ENCODE measurements around the gene ALMS1. TPM values are rescaled to one million over a fixed set of nuclear protein-coding genes. Genes with fewer than 3 reads are reported as not detected.
"Not testable (repeated sequence)": the region's sequence is repeated elsewhere in the genome, so short reads cannot be mapped to it uniquely, and the experiment has no call there.

Gene ALMS1
- polyA plus RNA-seq, 1 donor (not counting 4 experiments of a cell fraction or from before 2014, with no cell fraction given): 4.4 TPM

GRCh38 chr2:73516033-73516432 is 130.4 kb downstream of the ALMS1 start:
- no peak overlapping the region for H2AFZ ChIP-seq (ENCODE audit: control insufficient read depth, low read length)
- dilution Hi-C loops (cut with MboI; ENCODE audit: extremely low pct_ligation_motif_present, low sequenced_read_pairs): no loop called here
- no peaks in the 10 kb centered on the region for H3K9me1 ChIP-seq (ENCODE audit: control insufficient read depth, extremely low read depth, insufficient read depth, low read length)
- no peak for TF ChIP-seq CTCF (optimal IDR thresholded peaks at IDR 0.05 in 1 of 3, IDR thresholded peaks at IDR 0.05 in 1 of 3, conservative IDR thresholded peaks at IDR 0.05 in 1 of 3; ENCODE audit: extremely low read depth in 1 of 3, insufficient read depth in 2 of 3, low read length in 3 of 3)
- no peak for TF ChIP-seq EZH2 (IDR thresholded peaks at IDR 0.05; ENCODE audit: low read length)
- H3K9me3 ChIP-seq (ENCODE audit: control insufficient read depth, low read depth, low read length): no peaks in the 10 kb centered on the region
- no peaks in the 10 kb centered on the region for H3K36me3 ChIP-seq (ENCODE audit: control insufficient read depth in 2 of 2, extremely low read depth in 1 of 2, insufficient read depth in 2 of 2, low read length in 2 of 2)
- no peak overlapping the region for H3K27ac ChIP-seq (ENCODE audit: control insufficient read depth, insufficient read depth, low read length)
- DNase-seq (ENCODE audit: low read depth, low spot score): no peak
- no peak overlapping the region for H3K9ac ChIP-seq (ENCODE audit: control insufficient read depth, extremely low read depth, insufficient read depth, low read length)
- no peak overlapping the region for H3K4me3 ChIP-seq (ENCODE audit: control insufficient read depth in 2 of 3, extremely low read depth in 1 of 3, insufficient read depth in 2 of 3, low read depth in 1 of 3, low read length in 3 of 3)
- no peaks in the 10 kb centered on the region for H3K27me3 ChIP-seq (ENCODE audit: control insufficient read depth, extremely low read depth, insufficient read depth, low read length)
- H3K4me1 ChIP-seq (ENCODE audit: control insufficient read depth, extremely low read depth, insufficient read depth, low read length): peaks cover 7% of the 10 kb centered on the region
- no peak overlapping the region for H3K4me2 ChIP-seq (ENCODE audit: control insufficient read depth, extremely low read depth, insufficient read depth, low read depth, low read length)
- H3K79me2 ChIP-seq (ENCODE audit: control insufficient read depth, insufficient read depth, low read length): no peaks in the 10 kb centered on the region
- FAIRE-seq: peak; percentile 39
- no peaks in the 10 kb centered on the region for H4K20me1 ChIP-seq (ENCODE audit: control insufficient read depth, extremely low read depth, insufficient read depth, low read length)

- no peak for TF ChIP-seq EZH2 (IDR thresholded peaks at IDR 0.05; ENCODE audit: low read length)
- TF ChIP-seq CTCF (optimal IDR thresholded peaks at IDR 0.05 in 1 of 3, IDR thresholded peaks at IDR 0.05 in 1 of 3, conservative IDR thresholded peaks at IDR 0.05 in 1 of 3; ENCODE audit: extremely low read depth in 1 of 3, insufficient read depth in 2 of 3, low read length in 3 of 3): no peak
- Histone ChIP-seq H3K9me1 (ENCODE audit: control insufficient read depth, extremely low read depth, insufficient read depth, low read length) (no peaks in the 10 kb centered on the region), H3K27ac (ENCODE audit: control insufficient read depth, insufficient read depth, low read length) (no peak overlapping the region), H3K4me3 (ENCODE audit: control insufficient read depth in 2 of 3, extremely low read depth in 1 of 3, insufficient read depth in 2 of 3, low read depth in 1 of 3, low read length in 3 of 3) (no peak overlapping the region), H3K36me3 (ENCODE audit: control insufficient read depth in 2 of 2, extremely low read depth in 1 of 2, insufficient read depth in 2 of 2, low read length in 2 of 2) (no peaks in the 10 kb centered on the region), H3K27me3 (ENCODE audit: control insufficient read depth, extremely low read depth, insufficient read depth, low read length) (no peaks in the 10 kb centered on the region), H3K4me1 (ENCODE audit: control insufficient read depth, extremely low read depth, insufficient read depth, low read length) (no peaks in the 10 kb centered on the region), H2AFZ (ENCODE audit: control insufficient read depth, low read length) (no peak overlapping the region), H4K20me1 (ENCODE audit: control insufficient read depth, extremely low read depth, insufficient read depth, low read length) (no peaks in the 10 kb centered on the region), H3K9me3 (ENCODE audit: control insufficient read depth, low read depth, low read length) (no peaks in the 10 kb centered on the region), H3K79me2 (ENCODE audit: control insufficient read depth, insufficient read depth, low read length) (no peaks in the 10 kb centered on the region), H3K4me2 (ENCODE audit: control insufficient read depth, extremely low read depth, insufficient read depth, low read depth, low read length) (no peak overlapping the region), H3K9ac (ENCODE audit: control insufficient read depth, extremely low read depth, insufficient read depth, low read length) (no peak overlapping the region)
- no peak for DNase-seq (ENCODE audit: low read depth, low spot score)
- dilution Hi-C loops (cut with MboI; ENCODE audit: extremely low pct_ligation_motif_present, low sequenced_read_pairs): no loop called here
- FAIRE-seq: no peak
Observed at GRCh38 chr2:73528688-73529087, 143.1 kb downstream of the ALMS1 start.

GRCh38 chr2:73530773-73531172 is 145.1 kb downstream of the ALMS1 start:
- H4K20me1 ChIP-seq (ENCODE audit: control insufficient read depth, extremely low read depth, insufficient read depth, low read length); H3K9me3 ChIP-seq (ENCODE audit: control insufficient read depth, low read depth, low read length); dilution Hi-C loops (cut with MboI; ENCODE audit: extremely low pct_ligation_motif_present, low sequenced_read_pairs); H3K4me3 ChIP-seq (ENCODE audit: control insufficient read depth in 2 of 3, extremely low read depth in 1 of 3, insufficient read depth in 2 of 3, low read depth in 1 of 3, low read length in 3 of 3); FAIRE-seq; H3K36me3 ChIP-seq (ENCODE audit: control insufficient read depth in 2 of 2, extremely low read depth in 1 of 2, insufficient read depth in 2 of 2, low read length in 2 of 2); H3K27ac ChIP-seq (ENCODE audit: control insufficient read depth, insufficient read depth, low read length); H3K4me1 ChIP-seq (ENCODE audit: control insufficient read depth, extremely low read depth, insufficient read depth, low read length); H3K27me3 ChIP-seq (ENCODE audit: control insufficient read depth, extremely low read depth, insufficient read depth, low read length); H3K79me2 ChIP-seq (ENCODE audit: control insufficient read depth, insufficient read depth, low read length); H2AFZ ChIP-seq (ENCODE audit: control insufficient read depth, low read length); H3K9me1 ChIP-seq (ENCODE audit: control insufficient read depth, extremely low read depth, insufficient read depth, low read length); H3K4me2 ChIP-seq (ENCODE audit: control insufficient read depth, extremely low read depth, insufficient read depth, low read depth, low read length); DNase-seq (ENCODE audit: low read depth, low spot score); H3K9ac ChIP-seq (ENCODE audit: control insufficient read depth, extremely low read depth, insufficient read depth, low read length): not testable (repeated sequence)

Data from keratinocyte (primary cell).